GM23338 (cell line): ENCODE results near the gene IRF2. TPM values are rescaled to one million over a fixed set of nuclear protein-coding genes. Genes with fewer than 3 reads are reported as not detected.

Experiments used
- ATAC-seq: fragments of 200-7000 bp; cut with Tn5 transposase; 3 replicates; pipeline ENCODE4 v1.9.1; 2020
- DNase-seq: peaks from one replicate; pipeline ENCODE4 v3.0.0-alpha.2; 2015; ENCODE audit warnings: low spot score
- H2AFZ ChIP-seq: fragments of 200-600 bp; sonication (generic); 2 replicates; pipeline ENCODE4 v1.8.0; 2016; ENCODE audit warnings: antibody characterized with exemption, mild to moderate bottlenecking, moderate library complexity
- H3F3A ChIP-seq: fragments of 200-600 bp; sonication (generic); replicated peaks from 2 replicates; pipeline ENCODE4 v1.8.0; 2017; ENCODE audit warnings: antibody characterized with exemption, mixed run types, low read depth
- H3K27ac ChIP-seq: fragments of 200-600 bp; sonication (generic); 2 replicates; pipeline ENCODE4 v1.6.1; 2016; ENCODE audit warnings: low read depth
- H3K27me3 ChIP-seq: fragments of 200-600 bp; sonication (generic); 2 replicates; pipeline ENCODE4 v1.8.0; 2016; ENCODE audit warnings: mild to moderate bottlenecking, mixed run types, moderate library complexity; ENCODE audit not compliant: insufficient read depth
- H3K36me3 ChIP-seq: fragments of 200-600 bp; sonication (generic); 2 replicates; pipeline ENCODE4 v1.8.0; 2016; ENCODE audit warnings: mild to moderate bottlenecking; ENCODE audit not compliant: insufficient read depth
- H3K4me1 ChIP-seq: fragments of 200-600 bp; sonication (generic); 2 replicates; pipeline ENCODE4 v1.8.0; 2016; ENCODE audit warnings: mild to moderate bottlenecking, moderate library complexity; ENCODE audit not compliant: insufficient read depth
- H3K4me2 ChIP-seq: fragments of 200-600 bp; sonication (generic); 2 replicates; pipeline ENCODE4 v1.7.1; 2017; ENCODE audit warnings: mixed run types
- H3K4me3 ChIP-seq: fragments of 200-600 bp; sonication (generic); 2 replicates; pipeline ENCODE4 v1.6.1; 2016; ENCODE audit warnings: mixed run types
- H3K79me2 ChIP-seq: fragments of 200-600 bp; sonication (generic); replicated peaks from 2 replicates; pipeline ENCODE4 v1.8.0; 2017; ENCODE audit warnings: mild to moderate bottlenecking; ENCODE audit not compliant: insufficient read depth
- H3K9me2 ChIP-seq: fragments of 200-600 bp; sonication (generic); 2 replicates; pipeline ENCODE4 v1.8.0; 2017; ENCODE audit not compliant: insufficient read depth
- H4K20me1 ChIP-seq: fragments of 200-600 bp; sonication (generic); replicated peaks from 2 replicates; pipeline ENCODE4 v1.8.0; 2017; ENCODE audit warnings: mild to moderate bottlenecking; ENCODE audit not compliant: insufficient read depth
- H3K27ac Mint-ChIP-seq: 2 replicates; pipeline ENCODE4 v1.8.0; 2020; ENCODE audit warnings: inconsistent platforms, mild to moderate bottlenecking, moderate library complexity, mixed read lengths
- H3K27me3 Mint-ChIP-seq: 3 replicates; pipeline ENCODE4 v1.8.0; 2022; ENCODE audit warnings: low read depth, mild to moderate bottlenecking, moderate library complexity, mixed read lengths, inconsistent platforms; ENCODE audit not compliant: insufficient read depth, poor library complexity
- H3K36me3 Mint-ChIP-seq: 3 replicates; pipeline ENCODE4 v1.8.0; 2021; ENCODE audit warnings: low read depth, mild to moderate bottlenecking, inconsistent platforms, moderate library complexity, mixed read lengths
- H3K4me1 Mint-ChIP-seq: 3 replicates; pipeline ENCODE4 v1.8.0; 2020; ENCODE audit warnings: mild to moderate bottlenecking, inconsistent platforms, mixed read lengths
- H3K4me3 Mint-ChIP-seq: 3 replicates; pipeline ENCODE4 v1.8.0; 2021; ENCODE audit warnings: moderate library complexity, mild to moderate bottlenecking, inconsistent platforms, mixed read lengths
- H3K9me3 Mint-ChIP-seq: 3 replicates; pipeline ENCODE4 v1.8.0; 2020; ENCODE audit warnings: moderate library complexity, mild to moderate bottlenecking, inconsistent platforms, mixed read lengths
- CREB1 ChIP-seq: fragments of 250-450 bp; sonication (Bioruptor Pico); IDR thresholded peaks from 2 replicates; pipeline ENCODE4 v1.5.0; 2020; ENCODE audit warnings: low read depth, mild to moderate bottlenecking, moderate library complexity
- CTCF ChIP-seq, 2 experiments: fragments of 200-600 bp in 1 of 2; sonication (generic) in 1 of 2; conservative IDR thresholded peaks; 2 replicates each; pipeline versions ENCODE4 v1.5.1 to v1.6.1; 2016 to 2017; ENCODE audit warnings: antibody characterized with exemption in 2 of 2, low read depth in 2 of 2, mild to moderate bottlenecking in 2 of 2, moderate library complexity in 1 of 2
- ETS1 ChIP-seq: IDR thresholded peaks from 2 replicates; pipeline ENCODE4 v1.6.1; 2016; ENCODE audit warnings: antibody characterized with exemption
- EZH2 ChIP-seq: fragments of 200-600 bp; sonication (generic); IDR thresholded peaks from one replicate; pipeline ENCODE4 v1.8.0; 2017; ENCODE audit warnings: antibody characterized with exemption, mild to moderate bottlenecking, low read depth; ENCODE audit not compliant: unreplicated experiment
- EZH2phosphoT487 ChIP-seq: fragments of 200-600 bp; sonication (generic); IDR thresholded peaks from one replicate; pipeline ENCODE4 v1.8.1; 2018; ENCODE audit warnings: antibody characterized with exemption; ENCODE audit not compliant: unreplicated experiment
- JUNB ChIP-seq: IDR thresholded peaks from one replicate; pipeline ENCODE4 v1.6.1; 2016; ENCODE audit warnings: antibody characterized with exemption; ENCODE audit not compliant: unreplicated experiment
- NANOG ChIP-seq: IDR thresholded peaks from 2 replicates; pipeline ENCODE4 v1.6.1; 2016; ENCODE audit warnings: antibody characterized with exemption, borderline replicate concordance
- POLR2AphosphoS5 ChIP-seq: IDR thresholded peaks from 2 replicates; pipeline ENCODE4 v1.6.1; 2016; ENCODE audit warnings: antibody characterized with exemption, low read depth
- REST ChIP-seq: IDR thresholded peaks from one replicate; pipeline ENCODE4 v1.6.1; 2018; ENCODE audit warnings: antibody characterized with exemption; ENCODE audit not compliant: unreplicated experiment
- STAT1 ChIP-seq: IDR thresholded peaks from one replicate; pipeline ENCODE4 v1.6.1; 2016; ENCODE audit warnings: antibody characterized with exemption; ENCODE audit not compliant: unreplicated experiment
- ZNF114 ChIP-seq: fragments of 250-450 bp; sonication (Bioruptor Pico); IDR thresholded peaks from 2 replicates; pipeline ENCODE4 v1.5.0; 2020; ENCODE audit warnings: mild to moderate bottlenecking, moderate library complexity
- ZNF331 ChIP-seq: fragments of 250-450 bp; sonication (Bioruptor Pico); IDR thresholded peaks from 2 replicates; pipeline ENCODE4 v1.5.0; 2020; ENCODE audit warnings: low read depth, mild to moderate bottlenecking, moderate library complexity
- ZNF462 ChIP-seq: fragments of 250-450 bp; sonication (Bioruptor Pico); IDR thresholded peaks from 2 replicates; pipeline ENCODE4 v1.5.0; 2020; ENCODE audit warnings: mild to moderate bottlenecking, moderate library complexity
- polyA plus RNA-seq: library from polyadenylated mRNA; unstranded; fragments of >200 nt; fragmentation: Nextera tagmentation; extraction: Ambion mirVana; gene quantifications from 2 replicates; pipeline ENCODE4 v1.2.1, GENCODE V29; 2016
- total RNA-seq: library from RNA; depleted of rRNA; stranded (reverse); fragments of >200 nt; shearing (Covaris generic); gene quantifications from 2 replicates; pipeline ENCODE4 v1.2.3, GENCODE V29; 2014

The IRF2 gene
- total and polyA plus RNA-seq, 2 experiments from 2014 or later, result 14.7 to 15.0 TPM

- H3K27me3 ChIP-seq, result no peaks in the 10 kb centered on the region
- H3K27ac ChIP-seq, result no peak overlapping the region
- TF ChIP-seq CTCF (conservative IDR thresholded peaks at IDR 0.05; ENCODE audit: low read depth in 2 of 2) (no peak), EZH2 (no peak), STAT1 (no peak), JUNB (no peak), CREB1 (no peak), ZNF114 (CRISPR knock-in tag) (no peak), EZH2phosphoT487 (no peak), POLR2AphosphoS5 (no peak), ETS1 (no peak), REST (no peak), ZNF462 (CRISPR knock-in tag) (no peak), ZNF331 (CRISPR knock-in tag) (no peak), NANOG (no peak)
- peaks cover 51% of the 10 kb centered on the region for H3K4me1 Mint-ChIP-seq
- no peak overlapping the region for H3K4me3 Mint-ChIP-seq
- H3K9me3 Mint-ChIP-seq, result no peaks in the 10 kb centered on the region
- H3K36me3 ChIP-seq, result no peaks in the 10 kb centered on the region
- H3K9me2 ChIP-seq, result no peaks in the 10 kb centered on the region
- no peak overlapping the region for H2AFZ ChIP-seq
- no peaks in the 10 kb centered on the region for H3K36me3 Mint-ChIP-seq
- peaks cover 2% of the 10 kb centered on the region for H3K27me3 Mint-ChIP-seq
- H3K4me1 ChIP-seq, result peaks cover 44% of the 10 kb centered on the region
- peaks cover 85% of the 10 kb centered on the region for H3K79me2 ChIP-seq
- no peak overlapping the region for H3K27ac Mint-ChIP-seq
- H3F3A ChIP-seq, result no peaks in the 10 kb centered on the region
- no peak overlapping the region for H3K4me2 ChIP-seq
- ATAC-seq (no peak), DNase-seq (no peak)
- no peaks in the 10 kb centered on the region; the same call in 1 of the 2 replicates for H4K20me1 ChIP-seq
- H3K4me3 ChIP-seq, result no peak overlapping the region
These were observed 10.5 kb downstream of the IRF2 start for GRCh38 chr4:184463856-184464255.
